Chondrocyte (in vitro differentiated cells): ENCODE results near the gene RNF126. TPM values are rescaled to one million over a fixed set of nuclear protein-coding genes. Genes with fewer than 3 reads are reported as not detected.

Source experiments
- DNase-seq: peaks from one replicate; pipeline ENCODE4 v3.0.0; 2021; ENCODE audit warnings: mixed read lengths, low spot score
- H3K27ac Mint-ChIP-seq: one replicate; pipeline ENCODE4 v1.8.0; 2021; ENCODE audit warnings: mild to moderate bottlenecking, moderate library complexity, mixed read lengths; ENCODE audit not compliant: unreplicated experiment
- H3K27me3 Mint-ChIP-seq: 2 replicates; pipeline ENCODE4 v1.8.0; 2021; ENCODE audit warnings: low read depth, mixed read lengths
- H3K36me3 Mint-ChIP-seq: 2 replicates; pipeline ENCODE4 v1.8.0; 2021; ENCODE audit warnings: low read depth, mixed read lengths
- H3K4me1 Mint-ChIP-seq: 2 replicates; pipeline ENCODE4 v1.8.0; 2021; ENCODE audit warnings: low read depth, mild to moderate bottlenecking, mixed read lengths
- H3K4me3 Mint-ChIP-seq: one replicate; pipeline ENCODE4 v1.8.0; 2021; ENCODE audit warnings: mild to moderate bottlenecking, moderate library complexity, mixed read lengths; ENCODE audit not compliant: unreplicated experiment
- H3K9me3 Mint-ChIP-seq: 2 replicates; pipeline ENCODE4 v1.8.0; 2021; ENCODE audit warnings: low read depth, mixed read lengths
- CTCF ChIP-seq: fragments of 200-600 bp; sonication (generic); IDR thresholded peaks from 2 replicates; pipeline ENCODE4 v1.5.0; 2021; ENCODE audit warnings: antibody characterized with exemption, mild to moderate bottlenecking, moderate library complexity
- total RNA-seq: library from RNA; stranded (reverse); gene quantifications from 3 replicates; pipeline ENCODE4 v1.2.1, GENCODE V29; 2021

The RNF126 gene
- total RNA-seq, 1 donor from 2014 or later: 29.5 TPM

- no peak for DNase-seq
- H3K4me3 Mint-ChIP-seq: no peak overlapping the region
- H3K9me3 Mint-ChIP-seq: no peaks in the 10 kb centered on the region
- TF ChIP-seq CTCF: no peak
- H3K36me3 Mint-ChIP-seq: peaks cover 18% of the 10 kb centered on the region
- H3K27me3 Mint-ChIP-seq: no peaks in the 10 kb centered on the region
- no peak overlapping the region for H3K27ac Mint-ChIP-seq
- peaks cover 2% of the 10 kb centered on the region for H3K4me1 Mint-ChIP-seq
Measured at GRCh38 chr19:616747-617526, 46.1 kb downstream of the RNF126 start.

GRCh38 chr19:616062-616700, 46.8 kb downstream of the RNF126 start:
- H3K4me3 Mint-ChIP-seq: no peak overlapping the region
- H3K27ac Mint-ChIP-seq: no peak overlapping the region
- H3K27me3 Mint-ChIP-seq: no peaks in the 10 kb centered on the region
- no peak for DNase-seq
- H3K36me3 Mint-ChIP-seq: peaks cover 18% of the 10 kb centered on the region
- TF ChIP-seq CTCF: no peak
- H3K9me3 Mint-ChIP-seq: no peaks in the 10 kb centered on the region
- H3K4me1 Mint-ChIP-seq: peaks cover 8% of the 10 kb centered on the region

GRCh38 chr19:615619-616018, 47.4 kb downstream of the RNF126 start:
- no peak for DNase-seq
- no peak overlapping the region for H3K27ac Mint-ChIP-seq
- no peaks in the 10 kb centered on the region for H3K9me3 Mint-ChIP-seq
- no peaks in the 10 kb centered on the region for H3K27me3 Mint-ChIP-seq
- no peak overlapping the region for H3K4me3 Mint-ChIP-seq
- H3K36me3 Mint-ChIP-seq: peaks cover 18% of the 10 kb centered on the region
- H3K4me1 Mint-ChIP-seq: peaks cover 13% of the 10 kb centered on the region
- no peak for TF ChIP-seq CTCF

GRCh38 chr19:613732-614567, 49.1 kb downstream of the RNF126 start:
- H3K36me3 Mint-ChIP-seq: peaks cover 17% of the 10 kb centered on the region
- H3K4me1 Mint-ChIP-seq: peaks cover 18% of the 10 kb centered on the region
- DNase-seq: no peak
- no peak overlapping the region for H3K27ac Mint-ChIP-seq
- no peak overlapping the region for H3K4me3 Mint-ChIP-seq
- no peaks in the 10 kb centered on the region for H3K27me3 Mint-ChIP-seq
- TF ChIP-seq CTCF: no peak
- no peaks in the 10 kb centered on the region for H3K9me3 Mint-ChIP-seq

- peaks cover 18% of the 10 kb centered on the region for H3K4me1 Mint-ChIP-seq
- no peak for TF ChIP-seq CTCF
- no peak overlapping the region for H3K27ac Mint-ChIP-seq
- H3K36me3 Mint-ChIP-seq: peaks cover 13% of the 10 kb centered on the region
- H3K9me3 Mint-ChIP-seq: no peaks in the 10 kb centered on the region
- no peak overlapping the region for H3K4me3 Mint-ChIP-seq
- no peak for DNase-seq
- H3K27me3 Mint-ChIP-seq: no peaks in the 10 kb centered on the region
Measured at GRCh38 chr19:612941-613340, 50.1 kb downstream of the RNF126 start.
